ENCODE measurements around the gene ACOT7.
"Not testable (repeated sequence)": the region's sequence is repeated elsewhere in the genome, so short reads cannot be mapped to it uniquely, and the experiment has no call there.

ACOT7 gene

DNA sequence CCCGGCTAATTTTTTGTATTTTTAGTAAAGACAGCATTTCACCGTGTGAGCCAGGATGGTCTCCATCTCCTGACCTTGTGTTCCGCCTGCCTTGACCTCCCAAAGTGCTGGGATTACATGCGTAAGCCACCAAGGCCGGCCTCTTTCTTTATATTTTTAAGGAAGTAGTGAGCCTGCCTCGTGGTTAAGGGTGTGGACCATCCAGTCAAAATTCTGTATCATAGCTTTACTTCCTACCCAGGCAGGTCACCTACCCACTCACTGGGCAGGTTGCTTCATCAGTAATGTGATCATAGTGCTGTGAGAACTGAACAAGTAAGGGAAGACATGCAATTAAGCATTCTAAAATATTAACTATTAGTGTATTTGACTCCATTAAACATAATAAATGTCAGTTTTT is 8.1 kb upstream of the ACOT7 start:
- TF ChIP-seq, protein P1, sequence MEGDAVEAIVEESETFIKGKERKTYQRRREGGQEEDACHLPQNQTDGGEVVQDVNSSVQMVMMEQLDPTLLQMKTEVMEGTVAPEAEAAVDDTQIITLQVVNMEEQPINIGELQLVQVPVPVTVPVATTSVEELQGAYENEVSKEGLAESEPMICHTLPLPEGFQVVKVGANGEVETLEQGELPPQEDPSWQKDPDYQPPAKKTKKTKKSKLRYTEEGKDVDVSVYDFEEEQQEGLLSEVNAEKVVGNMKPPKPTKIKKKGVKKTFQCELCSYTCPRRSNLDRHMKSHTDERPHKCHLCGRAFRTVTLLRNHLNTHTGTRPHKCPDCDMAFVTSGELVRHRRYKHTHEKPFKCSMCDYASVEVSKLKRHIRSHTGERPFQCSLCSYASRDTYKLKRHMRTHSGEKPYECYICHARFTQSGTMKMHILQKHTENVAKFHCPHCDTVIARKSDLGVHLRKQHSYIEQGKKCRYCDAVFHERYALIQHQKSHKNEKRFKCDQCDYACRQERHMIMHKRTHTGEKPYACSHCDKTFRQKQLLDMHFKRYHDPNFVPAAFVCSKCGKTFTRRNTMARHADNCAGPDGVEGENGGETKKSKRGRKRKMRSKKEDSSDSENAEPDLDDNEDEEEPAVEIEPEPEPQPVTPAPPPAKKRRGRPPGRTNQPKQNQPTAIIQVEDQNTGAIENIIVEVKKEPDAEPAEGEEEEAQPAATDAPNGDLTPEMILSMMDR (IDR thresholded peaks at IDR 0.05; ENCODE audit: extremely low read depth, missing control alignments) = no peak
- no peak for DNase-seq (ENCODE audit: low spot score)

DNA sequence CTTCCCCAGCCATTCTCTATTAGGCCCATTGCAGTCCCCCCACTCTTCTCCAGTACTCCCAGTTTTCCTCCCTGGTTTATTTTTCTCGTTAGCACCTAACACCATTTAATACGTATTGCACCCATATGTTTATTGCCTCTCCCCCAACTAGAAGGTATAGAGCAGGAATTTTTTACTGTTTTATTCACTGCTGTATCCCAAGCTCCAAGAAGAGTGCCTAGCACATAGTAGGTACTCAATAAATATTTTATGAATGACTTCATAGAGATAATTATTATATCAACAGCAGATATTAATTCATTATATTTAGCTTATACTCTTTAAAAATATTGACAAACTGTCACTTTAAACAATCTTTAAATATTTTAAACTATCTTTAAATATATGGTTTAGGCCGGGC is 5.7 kb upstream of the ACOT7 start:
- DNase-seq (ENCODE audit: low spot score) = no peak
- TF ChIP-seq, protein P1 (IDR thresholded peaks at IDR 0.05; ENCODE audit: extremely low read depth, missing control alignments) = no peak

DNA sequence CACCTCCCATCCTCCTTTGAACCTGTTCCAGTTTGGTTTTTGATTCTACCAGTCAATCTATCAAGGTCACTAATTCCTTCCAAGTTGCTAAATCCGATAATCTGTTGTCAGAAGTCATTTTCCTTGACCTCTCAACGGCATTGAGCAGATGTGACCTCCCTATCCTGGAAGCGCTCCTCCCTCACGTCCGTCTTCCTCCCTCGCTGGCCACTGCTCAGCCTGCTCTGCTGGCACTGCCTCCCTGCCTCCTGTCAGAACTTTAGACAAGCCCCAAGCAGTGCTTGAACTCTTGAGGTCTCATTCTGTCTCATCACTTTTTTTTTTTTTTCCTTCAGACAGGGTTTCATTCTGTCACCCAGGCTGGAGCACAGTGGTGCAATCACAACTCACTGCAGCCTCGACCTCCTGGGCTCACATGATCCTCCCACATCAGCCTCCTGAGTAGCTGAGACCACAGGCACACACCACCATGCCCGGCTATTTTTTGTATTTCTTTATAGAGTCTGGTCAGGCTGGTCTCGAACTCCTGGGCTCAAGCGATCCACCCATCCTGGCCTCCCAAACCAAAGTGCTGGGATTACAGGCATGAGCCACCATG is 4.4 kb upstream of the ACOT7 start:
- TF ChIP-seq, protein P1 (IDR thresholded peaks at IDR 0.05; ENCODE audit: extremely low read depth, missing control alignments) = no peak

DNA sequence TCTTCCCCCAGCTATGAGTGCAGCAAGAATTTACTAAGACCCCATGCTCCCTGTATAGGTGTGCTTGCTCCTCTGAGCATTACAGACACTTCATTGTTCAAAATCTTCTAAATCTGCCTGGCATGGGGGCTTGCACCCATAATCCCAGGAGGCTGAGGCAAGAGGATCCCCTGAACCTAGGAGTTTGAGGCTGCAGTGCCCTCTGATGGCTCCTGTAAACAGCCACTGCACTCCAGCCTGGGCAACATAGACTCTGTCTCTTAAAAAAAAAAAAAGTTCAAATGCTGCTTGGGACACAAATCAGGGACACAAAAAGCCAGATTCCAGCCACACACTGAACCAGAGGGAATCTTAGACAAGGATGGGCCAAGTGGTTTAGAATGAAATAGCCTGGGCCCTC is 3.4 kb upstream of the ACOT7 start:
- DNase-seq (ENCODE audit: low spot score) = no peak
- TF ChIP-seq, protein P1 (IDR thresholded peaks at IDR 0.05; ENCODE audit: extremely low read depth, missing control alignments) = no peak

More for the DNA sequence above, 4.4 kb upstream of the ACOT7 start:
- DNase-seq (ENCODE audit: low spot score) = no peak

DNA sequence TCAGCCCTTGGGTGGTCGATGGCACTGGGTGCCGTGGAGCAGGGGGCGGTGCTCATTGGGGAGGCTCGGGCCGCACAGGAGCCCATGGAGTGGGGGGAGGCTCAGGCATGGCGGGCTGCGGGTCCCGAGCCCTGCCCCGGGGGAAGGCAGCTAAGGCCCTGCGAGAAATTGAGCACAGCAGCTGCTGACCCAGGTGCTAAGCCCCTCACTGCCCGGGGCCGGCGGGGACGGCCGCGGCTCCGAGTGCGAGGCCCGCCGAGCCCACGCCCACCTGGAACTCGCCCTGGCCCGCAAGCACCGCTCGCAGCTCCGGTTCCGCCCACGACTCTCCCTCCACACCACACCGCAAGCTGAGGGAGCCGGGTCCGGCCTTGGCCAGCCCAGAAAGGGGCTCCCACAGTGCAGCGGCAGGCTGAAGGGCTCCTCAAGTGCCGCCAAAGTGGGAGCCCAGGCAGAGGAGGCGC is 2.2 kb upstream of the ACOT7 start:
- not testable (repeated sequence) for DNase-seq (ENCODE audit: low spot score)

DNA sequence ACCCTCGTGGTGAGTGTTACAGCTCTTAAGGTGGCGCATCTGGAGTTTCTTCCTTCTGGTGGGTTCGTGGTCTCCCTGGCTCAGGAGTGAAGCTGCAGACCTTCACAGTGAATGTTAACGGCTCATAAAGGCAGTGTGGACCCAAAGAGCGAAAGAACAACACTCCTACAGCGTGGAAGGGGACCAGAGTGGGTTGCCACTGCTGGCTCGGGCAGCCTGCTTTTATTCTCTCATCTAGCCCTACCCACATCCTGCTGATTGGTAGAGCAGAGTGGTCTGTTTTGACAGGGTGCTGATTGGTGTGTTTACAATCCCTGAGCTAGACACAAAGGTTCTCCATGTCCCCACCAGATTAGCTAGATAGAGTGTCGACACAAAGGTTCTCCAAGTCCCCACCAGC is 1.6 kb upstream of the ACOT7 start:
- not testable (repeated sequence) for DNase-seq (ENCODE audit: low spot score)

DNA sequence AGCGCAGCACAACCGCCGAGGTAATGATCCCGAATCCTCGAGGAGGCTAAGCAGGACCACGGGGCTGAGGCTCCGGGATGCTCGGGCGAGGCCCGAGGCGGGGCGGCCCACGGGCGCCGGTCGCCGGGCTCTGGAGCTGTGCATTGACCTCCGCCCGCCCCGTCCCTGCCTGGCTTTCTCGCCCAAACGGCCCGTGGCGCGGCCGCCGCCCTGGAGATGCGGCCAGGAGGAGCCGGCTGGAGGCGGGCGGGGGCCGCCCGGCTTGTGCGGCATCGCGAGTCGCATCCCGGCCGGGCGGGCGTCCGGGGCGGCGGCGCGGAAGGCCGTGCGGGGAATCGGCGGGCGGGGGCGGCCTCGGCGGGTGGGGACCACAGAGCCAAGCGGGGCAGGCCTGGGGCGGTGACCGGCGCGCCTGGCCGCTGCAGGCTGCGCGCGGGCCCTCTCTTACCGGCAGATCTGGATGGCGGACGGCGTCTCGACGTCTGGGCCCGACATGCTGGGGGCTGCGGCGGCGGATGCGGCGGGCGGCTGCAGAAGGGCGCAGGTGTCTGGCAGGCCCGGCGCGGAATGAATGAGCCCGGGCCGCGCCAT is 663 bp downstream of the ACOT7 start:
- TF ChIP-seq, protein P1 (IDR thresholded peaks at IDR 0.05; ENCODE audit: extremely low read depth, missing control alignments) = no peak
- no peak for DNase-seq (ENCODE audit: low spot score)

DNA sequence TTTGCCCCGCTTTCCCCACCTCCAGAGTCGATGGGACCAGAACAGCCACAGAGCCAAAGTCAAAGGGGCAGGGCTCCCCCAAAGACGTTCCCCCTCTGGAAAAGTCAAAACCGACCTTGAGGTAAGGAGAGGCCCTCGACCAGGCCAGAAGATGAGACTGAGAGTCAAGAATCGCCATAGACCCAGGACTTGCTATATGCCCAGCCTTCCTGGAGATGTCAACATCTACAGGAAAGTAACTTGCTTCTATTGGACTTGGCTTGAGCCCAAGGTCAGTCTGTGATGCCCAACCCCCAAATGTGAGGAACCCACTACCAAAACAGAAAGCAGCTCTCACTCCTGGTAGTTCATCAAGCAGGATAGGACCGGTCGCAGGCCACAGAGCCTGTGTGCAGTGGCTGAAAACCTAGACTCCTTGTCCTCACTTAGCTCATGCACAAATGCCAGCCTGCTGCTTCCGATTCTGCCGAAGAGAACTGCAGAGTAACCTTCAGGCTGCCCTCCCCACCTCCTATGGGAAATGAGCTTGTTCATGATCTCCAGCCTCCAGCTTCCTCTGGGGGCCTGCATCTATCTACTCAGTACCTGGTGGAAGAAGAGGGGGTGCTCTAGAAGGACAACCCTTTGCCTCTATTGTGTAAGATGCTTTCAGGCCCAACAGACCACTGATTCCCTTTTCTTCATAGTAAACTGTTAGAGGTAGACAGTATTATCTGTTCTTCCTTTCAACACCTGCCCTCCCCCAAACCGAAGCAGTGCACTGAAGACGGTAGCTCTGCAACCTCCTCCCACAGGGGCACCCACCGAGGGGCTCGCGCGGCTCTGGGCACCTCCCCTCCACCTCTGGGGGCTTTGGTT is 1.4 kb downstream of the ACOT7 start:
- TF ChIP-seq, protein P1 (IDR thresholded peaks at IDR 0.05; ENCODE audit: extremely low read depth, missing control alignments) = no peak
- no peak for DNase-seq (ENCODE audit: low spot score)

All from GM20000 (cell line).